ENCODE data around the gene HSD17B7. TPM values are rescaled to one million over a fixed set of nuclear protein-coding genes. Genes with fewer than 3 reads are reported as not detected.
"Not testable (repeated sequence)": the region's sequence is repeated elsewhere in the genome, so short reads cannot be mapped to it uniquely, and the experiment has no call there.

The HSD17B7 gene
- total RNA-seq, 1 donor: 26.8 TPM

DNA sequence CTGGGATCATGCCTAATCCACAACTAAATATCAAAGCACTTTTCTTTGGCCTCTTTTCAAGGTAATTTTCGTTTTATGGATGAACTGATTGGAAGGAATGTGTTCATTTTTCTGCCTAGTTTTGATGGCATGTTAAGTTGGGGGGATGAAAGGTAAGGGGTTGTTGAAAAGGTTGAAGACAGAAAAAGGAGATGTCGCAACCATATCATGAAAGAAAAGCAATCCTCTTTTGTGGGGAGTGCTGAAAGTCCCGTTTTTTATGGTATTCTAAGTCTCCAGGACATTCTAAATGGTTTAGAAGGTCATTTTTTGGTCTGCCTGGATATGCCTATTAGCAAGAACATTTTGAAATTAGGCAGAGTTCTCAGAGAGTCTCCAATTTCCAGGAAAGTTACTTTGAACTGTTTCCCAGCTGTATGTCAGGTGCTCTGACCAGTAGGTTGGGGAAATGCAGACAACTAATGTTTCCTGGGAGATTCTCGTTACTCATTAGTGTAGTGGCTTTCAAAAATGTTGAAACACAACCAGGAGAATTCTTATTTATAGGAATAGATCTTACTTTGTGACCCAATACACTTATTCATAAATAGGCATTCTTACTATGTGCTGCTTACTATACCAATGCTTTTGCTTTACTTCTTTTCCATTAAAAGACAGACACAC is 6.2 kb downstream of the HSD17B7 start:
- DNase-seq (ENCODE audit: low read depth): peak; percentile 57
- not testable (repeated sequence) for H3K4me3 ChIP-seq (ENCODE audit: low read depth, low read length)

DNA sequence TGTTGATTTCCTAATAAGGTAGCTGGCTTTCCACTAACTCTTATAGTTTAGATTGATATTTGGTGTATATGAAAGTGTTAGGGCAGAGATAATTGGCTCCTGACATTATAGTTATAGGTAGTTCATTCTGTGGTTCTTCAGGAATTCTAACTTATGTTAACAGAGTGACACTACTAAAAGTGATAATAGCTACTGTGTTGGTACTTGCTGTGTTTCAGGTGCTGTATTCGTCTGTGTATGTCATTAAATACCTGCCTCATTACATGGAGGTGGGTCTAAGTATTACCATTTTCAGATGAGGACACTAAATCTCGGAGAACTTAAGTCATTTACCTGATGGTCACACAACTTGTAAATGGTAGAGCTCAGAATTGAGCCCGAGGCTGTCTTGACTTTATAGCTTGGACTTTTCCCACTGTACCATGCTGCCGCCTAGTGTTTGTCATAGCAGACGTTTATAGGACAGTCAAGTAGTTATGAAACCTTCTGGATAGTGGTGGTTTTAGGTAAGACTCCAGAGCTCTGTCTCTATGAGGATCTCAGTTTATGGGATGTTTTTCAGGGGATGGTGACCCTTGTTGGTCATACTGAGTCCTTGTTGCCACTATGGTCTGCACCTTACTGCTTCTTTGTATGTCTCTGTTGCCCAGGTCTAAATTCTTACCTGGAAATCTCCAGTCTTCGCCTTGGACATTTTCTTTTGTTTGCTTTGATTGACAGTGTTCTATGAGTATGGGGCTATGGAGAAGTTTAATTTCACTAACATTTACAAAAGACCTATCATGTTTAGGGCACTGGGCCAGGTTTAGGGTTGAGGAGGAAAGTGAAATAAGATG is 9.7 kb downstream of the HSD17B7 start:
- DNase-seq (ENCODE audit: low read depth): peak; percentile 80
- H3K4me3 ChIP-seq (ENCODE audit: low read depth, low read length): not testable (repeated sequence)
- TF ChIP-seq, protein P1, sequence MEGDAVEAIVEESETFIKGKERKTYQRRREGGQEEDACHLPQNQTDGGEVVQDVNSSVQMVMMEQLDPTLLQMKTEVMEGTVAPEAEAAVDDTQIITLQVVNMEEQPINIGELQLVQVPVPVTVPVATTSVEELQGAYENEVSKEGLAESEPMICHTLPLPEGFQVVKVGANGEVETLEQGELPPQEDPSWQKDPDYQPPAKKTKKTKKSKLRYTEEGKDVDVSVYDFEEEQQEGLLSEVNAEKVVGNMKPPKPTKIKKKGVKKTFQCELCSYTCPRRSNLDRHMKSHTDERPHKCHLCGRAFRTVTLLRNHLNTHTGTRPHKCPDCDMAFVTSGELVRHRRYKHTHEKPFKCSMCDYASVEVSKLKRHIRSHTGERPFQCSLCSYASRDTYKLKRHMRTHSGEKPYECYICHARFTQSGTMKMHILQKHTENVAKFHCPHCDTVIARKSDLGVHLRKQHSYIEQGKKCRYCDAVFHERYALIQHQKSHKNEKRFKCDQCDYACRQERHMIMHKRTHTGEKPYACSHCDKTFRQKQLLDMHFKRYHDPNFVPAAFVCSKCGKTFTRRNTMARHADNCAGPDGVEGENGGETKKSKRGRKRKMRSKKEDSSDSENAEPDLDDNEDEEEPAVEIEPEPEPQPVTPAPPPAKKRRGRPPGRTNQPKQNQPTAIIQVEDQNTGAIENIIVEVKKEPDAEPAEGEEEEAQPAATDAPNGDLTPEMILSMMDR (IDR thresholded peaks at IDR 0.05; ENCODE audit: insufficient read depth, low read depth, low read length): peak; percentile 72

GRCh38 chr1:162807503-162807902 is 17.0 kb downstream of the HSD17B7 start:
- DNase-seq (ENCODE audit: low read depth); H3K4me3 ChIP-seq (ENCODE audit: low read depth, low read length): not testable (repeated sequence)

DNA sequence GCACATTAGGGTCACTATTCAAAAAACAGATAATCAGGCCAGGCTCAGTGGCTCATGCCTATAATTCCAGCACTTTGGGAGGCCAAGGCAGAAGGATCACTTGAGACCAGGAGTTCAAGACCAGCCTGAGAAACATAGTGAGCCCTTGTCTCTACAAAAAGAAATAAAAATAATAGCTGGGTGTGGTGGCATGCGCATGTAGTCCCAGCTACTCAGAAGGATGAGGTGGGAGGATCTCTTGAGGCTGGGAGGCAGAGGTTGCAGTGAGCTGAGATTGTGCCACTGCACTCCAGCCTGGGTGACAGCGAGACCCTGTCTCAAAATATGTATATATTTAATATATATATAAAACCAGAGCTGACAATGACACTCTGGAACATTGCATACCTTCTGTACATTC is 21.9 kb downstream of the HSD17B7 start:
- DNase-seq (ENCODE audit: low read depth); H3K4me3 ChIP-seq (ENCODE audit: low read depth, low read length): not testable (repeated sequence)

DNA sequence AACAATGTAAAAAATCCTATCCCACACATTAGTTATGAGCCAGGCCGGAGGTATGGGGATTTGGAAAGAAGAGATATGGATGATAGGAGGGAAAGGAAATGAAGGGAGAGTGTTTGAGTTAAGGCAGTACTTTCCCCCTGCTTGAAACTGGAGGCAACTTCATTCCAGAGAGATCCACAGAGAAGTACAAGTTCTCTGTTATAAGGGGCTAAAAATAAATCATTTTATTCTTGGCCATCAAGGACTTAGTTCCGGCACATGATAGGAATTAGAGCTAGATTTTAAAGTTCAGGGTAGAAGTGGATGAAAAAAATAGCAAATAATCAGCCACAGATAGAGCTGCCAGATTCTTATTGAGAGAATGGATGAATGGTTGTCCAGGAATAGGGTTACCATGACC is 27.6 kb downstream of the HSD17B7 start:
- not testable (repeated sequence) for DNase-seq (ENCODE audit: low read depth); H3K4me3 ChIP-seq (ENCODE audit: low read depth, low read length)

DNA sequence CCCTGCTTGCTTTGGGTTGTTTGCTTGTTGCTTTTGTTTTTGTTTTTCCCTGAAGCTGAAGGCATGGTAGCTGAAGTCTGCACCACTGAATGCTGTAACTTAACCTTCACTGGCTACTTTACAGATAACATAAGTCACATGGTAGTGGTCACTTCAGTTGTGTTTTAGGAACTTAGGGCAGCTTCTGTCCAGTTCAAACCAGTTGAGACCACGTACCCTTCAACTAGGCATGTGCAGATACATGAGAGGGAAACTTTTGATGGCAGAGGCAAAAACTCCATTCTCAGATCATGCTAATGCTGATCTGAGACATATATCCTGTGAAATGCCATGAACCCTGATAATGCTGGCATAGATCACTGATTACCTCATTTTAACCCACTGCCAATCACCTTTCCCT is 28.2 kb downstream of the HSD17B7 start:
- not testable (repeated sequence) for H3K4me3 ChIP-seq (ENCODE audit: low read depth, low read length)

GRCh38 chr1:162822391-162823200 is 32.1 kb downstream of the HSD17B7 start:
- H3K4me3 ChIP-seq (ENCODE audit: low read depth, low read length): peak overlapping the region; percentile 57
- no peak for DNase-seq (ENCODE audit: low read depth)
- TF ChIP-seq, protein P1 (IDR thresholded peaks at IDR 0.05; ENCODE audit: insufficient read depth, low read depth, low read length): peak; percentile 3

More for the DNA sequence above, 28.2 kb downstream of the HSD17B7 start:
- DNase-seq (ENCODE audit: low read depth): not testable (repeated sequence)

- H3K4me3 ChIP-seq (ENCODE audit: low read depth, low read length): no peak overlapping the region
- DNase-seq (ENCODE audit: low read depth): no peak
- TF ChIP-seq, protein P1 (IDR thresholded peaks at IDR 0.05; ENCODE audit: insufficient read depth, low read depth, low read length): no peak
These were observed 32.7 kb downstream of the HSD17B7 start for GRCh38 chr1:162823231-162823630.

GRCh38 chr1:162823771-162824525 is 33.4 kb downstream of the HSD17B7 start:
- no peak for DNase-seq (ENCODE audit: low read depth)
- TF ChIP-seq, protein P1 (IDR thresholded peaks at IDR 0.05; ENCODE audit: insufficient read depth, low read depth, low read length): no peak
- H3K4me3 ChIP-seq (ENCODE audit: low read depth, low read length): no peak overlapping the region
